AG04449 (cell line): ENCODE results near the gene CCDC160.

Experiments
- CTCF ChIA-PET: fragments of 350-600 bp; formaldehyde crosslinking; extraction: SDS; loops from one replicate; lab custom pipeline; 2021; ENCODE audit warnings: antibody characterized with exemption; lab: Yijun Ruan, JAX
- POLR2A ChIA-PET: fragments of 400-600, 350-600 bp; formaldehyde crosslinking; extraction: SDS; loops from one replicate; lab custom pipeline; 2020; ENCODE audit warnings: antibody characterized with exemption, inconsistent platforms; lab: Yijun Ruan, JAX
- DNase-seq: peaks from one replicate; pipeline ENCODE4 v3.0.0-alpha.2; 2010; ENCODE audit warnings: low read depth, low spot score
- H3K4me3 ChIP-seq: 2 replicates; pipeline ENCODE4 v1.5.1; 2011; ENCODE audit warnings: low read depth, mild to moderate bottlenecking, control low read depth, low read length
- CTCF ChIP-seq: IDR thresholded peaks from one replicate; pipeline ENCODE4 v1.5.1; 2011; ENCODE audit warnings: mild to moderate bottlenecking, moderate library complexity, low read length, control low read depth, inconsistent platforms; ENCODE audit not compliant: insufficient read depth; ENCODE audit errors: missing control alignments

The CCDC160 gene

DNA sequence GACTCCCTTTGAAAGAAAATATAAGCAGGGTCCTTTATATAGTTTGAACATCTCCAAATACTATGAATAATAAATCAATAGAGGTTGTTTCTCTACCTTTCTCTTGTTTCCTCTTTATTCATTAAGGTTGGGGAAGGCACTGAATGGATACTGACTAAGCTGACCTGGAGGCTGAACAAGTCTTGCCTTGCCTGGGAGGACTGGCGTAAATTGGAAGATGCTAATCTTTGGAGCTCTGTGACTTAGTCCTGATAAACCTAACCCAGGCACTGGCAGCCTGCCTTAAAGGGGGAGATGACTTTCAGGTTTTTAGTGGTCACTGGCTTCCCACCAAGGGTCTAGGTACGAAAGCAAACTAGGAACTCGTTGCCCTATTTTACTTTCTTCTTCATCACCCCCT is 10.5 kb downstream of the CCDC160 start:
- DNase-seq: no peak
- no peak for TF ChIP-seq CTCF
- CTCF ChIA-PET: no interaction called here
- no peak overlapping the region for H3K4me3 ChIP-seq
- POLR2A ChIA-PET: no interaction called here

DNA sequence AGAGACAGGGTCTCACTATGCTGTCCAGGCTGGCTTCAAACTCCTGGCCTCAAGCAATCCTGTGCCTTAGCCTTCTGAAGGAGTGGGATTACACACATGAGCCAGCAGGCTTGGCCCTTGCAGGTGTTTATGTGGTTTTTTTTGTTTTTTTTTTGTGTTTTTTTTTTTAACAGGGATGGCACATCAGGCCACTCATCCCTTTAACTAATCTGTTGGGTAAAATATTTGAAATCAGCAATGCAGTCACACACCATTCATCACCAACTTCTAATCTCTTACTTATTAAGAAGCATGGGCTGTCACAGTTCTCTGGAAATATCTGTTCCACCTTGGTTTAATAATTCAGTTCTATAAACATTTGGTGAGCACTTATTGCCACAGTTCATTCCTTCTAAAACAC is 12.3 kb downstream of the CCDC160 start:
- ChIA-PET CTCF (no interaction called here), POLR2A (no interaction called here)
- TF ChIP-seq CTCF: no peak
- no peak overlapping the region for H3K4me3 ChIP-seq
- DNase-seq: no peak

- DNase-seq: no peak
- no peak overlapping the region for H3K4me3 ChIP-seq
- no peak for TF ChIP-seq CTCF
- ChIA-PET CTCF (no interaction called here), POLR2A (no interaction called here)
These were observed 14.3 kb downstream of the CCDC160 start for GRCh38 chrX:134251241-134251640.

GRCh38 chrX:134254511-134254910 is 17.5 kb downstream of the CCDC160 start:
- H3K4me3 ChIP-seq: no peak overlapping the region
- POLR2A ChIA-PET: no interaction called here
- CTCF ChIA-PET: no interaction called here
- DNase-seq: no peak
- TF ChIP-seq CTCF: no peak

DNA sequence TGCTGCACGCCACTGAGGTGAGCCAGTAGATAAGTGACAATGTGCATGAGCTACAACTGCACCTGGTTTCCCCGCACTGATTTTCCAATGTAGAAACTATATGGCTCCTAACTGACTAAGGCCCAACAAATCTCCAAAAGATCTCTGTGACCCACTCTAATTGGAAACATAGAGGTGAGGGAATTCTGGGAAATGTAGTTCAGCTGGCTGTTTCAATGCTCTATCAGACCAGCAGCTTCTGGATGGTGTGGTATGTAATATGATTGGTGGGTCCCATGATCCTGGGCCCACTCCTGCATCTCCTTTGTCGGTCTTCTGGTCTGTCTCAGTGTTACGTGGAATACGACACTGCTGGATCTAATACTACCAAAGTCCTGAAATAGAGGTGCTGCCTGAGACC is 18.6 kb downstream of the CCDC160 start:
- POLR2A ChIA-PET: no interaction called here
- no peak overlapping the region for H3K4me3 ChIP-seq
- CTCF ChIA-PET: no interaction called here
- TF ChIP-seq CTCF: no peak
- no peak for DNase-seq

DNA sequence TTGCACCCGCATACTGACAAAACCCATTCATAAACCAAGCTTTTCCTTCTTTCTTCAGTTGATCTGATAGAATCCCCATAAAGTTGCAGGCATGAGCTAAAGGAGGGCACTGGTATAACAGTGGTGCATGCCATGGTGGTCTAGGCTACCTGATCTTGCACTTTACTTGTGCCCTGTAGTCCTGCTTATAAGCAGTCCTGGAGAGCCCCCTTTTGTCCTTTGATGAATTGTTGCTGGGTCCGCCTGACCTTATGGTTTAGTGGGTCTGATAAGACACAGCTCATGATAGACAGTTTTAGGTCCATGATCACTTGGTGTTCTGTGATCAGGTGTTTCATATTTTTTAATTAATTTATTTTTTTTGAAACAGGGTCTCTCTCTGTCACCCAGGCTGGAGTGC is 19.7 kb downstream of the CCDC160 start:
- H3K4me3 ChIP-seq: no peak overlapping the region
- POLR2A ChIA-PET: no interaction called here
- no peak for TF ChIP-seq CTCF
- CTCF ChIA-PET: no interaction called here
- no peak for DNase-seq
